Measurements from ENCODE around the gene POLR2E. TPM values are rescaled to one million over a fixed set of nuclear protein-coding genes. Genes with fewer than 3 reads are reported as not detected.

Gene POLR2E
- total and polyA plus RNA-seq, 10 of the 15 experiments (the other 5 are each of a cell fraction or from before 2014, with no cell fraction given) = 4.0 to 487 (median 200) TPM

- SMC1A ChIA-PET (ENCODE audit: uncharacterized antibody, unreplicated experiment) = no interaction called here
- peaks cover 32% of the 10 kb centered on the region for H3K4me1 ChIP-seq (ENCODE audit: control insufficient read depth, insufficient read depth, low read length)
- no peak overlapping the region for H3K4me2 ChIP-seq (ENCODE audit: control insufficient read depth, insufficient read depth)
- H3K4me3 ChIP-seq = no peak overlapping the region
- ATAC-seq (no peak), DNase-seq (ENCODE audit: low read depth, low spot score) (no peak), FAIRE-seq (no peak)
- RAD21 ChIA-PET (ENCODE audit: unreplicated experiment) = interaction anchor here (0.6 to 1.0 kb wide), 2 partner anchors 11 to 12 kb away, joined by 3 to 4 read pairs; no protein-coding TSS in a partner anchor
- no peaks in the 10 kb centered on the region for H3K9me3 ChIP-seq (replicated peaks; ENCODE audit: control insufficient read depth, insufficient read depth, low read length)
- intact Hi-C loops (cut with micrococcal nuclease; ENCODE audit: unreplicated experiment) = no loop called here
- in situ Hi-C loops (cut with MboI) = no loop called here
- 94% methylated on average over 38 of the region's 38 CpGs for WGBS (ENCODE audit: insufficient coverage, insufficient replicate concordance, low lambda C conversion rate, missing lambda C conversion rate)
- peaks cover 6 to 34% of the 10 kb centered on the region in 2 experiments for H3K36me3 ChIP-seq (ENCODE audit: control insufficient read depth in 2 of 2, insufficient read depth in 2 of 2, low read length in 1 of 2)
- CTCF ChIA-PET = interaction anchor here (1.2 kb wide), 1 partner anchor 25 kb away, joined by 3 read pairs; no protein-coding TSS in a partner anchor
- no peaks in the 10 kb centered on the region for H4K20me1 ChIP-seq (ENCODE audit: control insufficient read depth, insufficient read depth)
- H3K79me2 ChIP-seq (ENCODE audit: control insufficient read depth, insufficient read depth, low read length) = peaks cover 24% of the 10 kb centered on the region
- H3K9ac ChIP-seq (ENCODE audit: control insufficient read depth, insufficient read depth, low read length) = no peak overlapping the region
- BruUV-seq (replicated peaks) = no TSS peak
- POLR2A ChIA-PET = no interaction called here
- H3K27me3 ChIP-seq (replicated peaks in 1 of 2; ENCODE audit: control insufficient read depth in 2 of 2, insufficient read depth in 2 of 2, low read length in 1 of 2) = no peaks in the 10 kb centered on the region
- H3K27ac ChIP-seq (ENCODE audit: control insufficient read depth, insufficient read depth) = no peak overlapping the region
- TF ChIP-seq RELB (IDR thresholded peaks at IDR 0.05; ENCODE audit: low read depth) = no peak
- TF ChIP-seq STAT3 (IDR thresholded peaks at IDR 0.05; ENCODE audit: low read depth, low read length) = no peak
- TF ChIP-seq MAX (IDR thresholded peaks at IDR 0.05; ENCODE audit: low read depth, low read length) = no peak
- no peak for TF ChIP-seq SUPT20H (IDR thresholded peaks at IDR 0.05; ENCODE audit: borderline replicate concordance, control insufficient read depth, low read depth, low read length)
- no peak for TF ChIP-seq MTA2 (IDR thresholded peaks at IDR 0.05; ENCODE audit: low read depth)
- no peak for TF ChIP-seq CBX3 (IDR thresholded peaks at IDR 0.05; ENCODE audit: borderline replicate concordance, low read depth)
- TF ChIP-seq GATAD2B (conservative IDR thresholded peaks at IDR 0.05; ENCODE audit: low read depth) = no peak
- TF ChIP-seq POLR2A (IDR thresholded peaks at IDR 0.05; ENCODE audit: low read depth, low read length) = no peak
- no peak for TF ChIP-seq NR2C1 (IDR thresholded peaks at IDR 0.05)
- no peak for TF ChIP-seq ZZZ3 (IDR thresholded peaks at IDR 0.05; ENCODE audit: control insufficient read depth, insufficient read length, low read depth)
- TF ChIP-seq SIN3A (IDR thresholded peaks at IDR 0.05; ENCODE audit: low read depth, low read length) = no peak
- TF ChIP-seq RBBP5 (conservative IDR thresholded peaks at IDR 0.05) = no peak
- no peak for TF ChIP-seq IKZF1 (conservative IDR thresholded peaks at IDR 0.05)
- no peak overlapping the region for H2AFZ ChIP-seq (ENCODE audit: control insufficient read depth, low read depth, low read length)
These were observed 4.2 kb downstream of the POLR2E start for GRCh38 chr19:1090731-1091543.

Data from GM12878 (cell line).